Naive thymus-derived CD8-positive, alpha-beta T cell (primary cell): ENCODE results near the gene SHB. TPM values are rescaled to one million over a fixed set of nuclear protein-coding genes. Genes with fewer than 3 reads are reported as not detected.

Experiments
- ATAC-seq, 2 donors: fragments of 150-1000 bp; cut with Tn5 transposase in 1 of 2; sonication (Bioruptor Pico), chemical (Tn5 transposase) in 1 of 2; 1 replicate in 1 of 2; 2 replicates in 1 of 2; pipeline ENCODE4 v1.10.0; 2021; ENCODE audit warnings: mild to moderate bottlenecking in 2 of 2, moderate library complexity in 2 of 2
- POLR2A ChIA-PET: fragments of 350-600 bp; sonication (Branson Sonifier 250); formaldehyde crosslinking; loops from one replicate; lab custom pipeline; 2021; ENCODE audit warnings: antibody characterized with exemption; lab: Charles Lee
- DNase-seq, 10 donors: peaks; one replicate each; pipeline versions ENCODE4 v3.0.0 to v3.0.0-alpha.2; 2020 to 2022
- H3K27ac Mint-ChIP-seq, 10 donors: one replicate each; pipeline ENCODE4 v1.8.0; 2020 to 2022; ENCODE audit warnings: mild to moderate bottlenecking in 10 of 10, mixed read lengths in 10 of 10, moderate library complexity in 4 of 10, inconsistent platforms in 1 of 10
- H3K27me3 Mint-ChIP-seq, 5 donors: one replicate each; pipeline ENCODE4 v1.8.0; 2021 to 2022; ENCODE audit warnings: mixed read lengths in 5 of 5
- H3K36me3 Mint-ChIP-seq, 3 donors: one replicate each; pipeline ENCODE4 v1.8.0; 2020 to 2022; ENCODE audit warnings: mixed read lengths in 3 of 3, mild to moderate bottlenecking in 2 of 3, inconsistent platforms in 1 of 3
- H3K4me1 Mint-ChIP-seq, 4 donors: one replicate each; pipeline ENCODE4 v1.8.0; 2021 to 2022; ENCODE audit warnings: mixed read lengths in 4 of 4
- H3K4me3 Mint-ChIP-seq, 10 donors: one replicate each; pipeline ENCODE4 v1.8.0; 2020 to 2022; ENCODE audit warnings: mild to moderate bottlenecking in 10 of 10, mixed read lengths in 10 of 10, moderate library complexity in 6 of 10, inconsistent platforms in 1 of 10
- H3K9me3 Mint-ChIP-seq, 9 donors: one replicate each; pipeline ENCODE4 v1.8.0; 2020 to 2022; ENCODE audit warnings: mixed read lengths in 9 of 9, mild to moderate bottlenecking in 3 of 9, inconsistent platforms in 1 of 9, moderate library complexity in 1 of 9
- polyA plus RNA-seq, 3 donors: library from polyadenylated mRNA; unstranded; fragments of 300-500 nt; fragmentation: Illumina TruSeq; gene quantifications; one replicate each; pipeline ENCODE4 v1.2.3, GENCODE V29; 2021
- total RNA-seq, 8 experiments: library from RNA in 2 of 8; stranded (reverse) in 2 of 8; gene quantifications; one replicate each; pipeline ENCODE4 v1.2.3 and lab custom pipeline; 2021 to 2026

The SHB gene
- total and polyA plus RNA-seq, 5 experiments from 2014 or later = 0.20 to 1.2 (median 0.54) TPM

- Mint-ChIP-seq H3K36me3 (no peaks in the 10 kb centered on the region), H3K4me3 (no peak overlapping the region), H3K9me3 (no peaks in the 10 kb centered on the region), H3K27me3 (peaks cover 0 to 4% (median 0%) of the 10 kb centered on the region in 5 donors), H3K4me1 (no peaks in the 10 kb centered on the region), H3K27ac (no peak overlapping the region)
- POLR2A ChIA-PET = no interaction called here
- ATAC-seq (no peak), DNase-seq (no peak)
Measured at GRCh38 chr9:38020151-38021076, 48.6 kb downstream of the SHB start.

- H3K27ac Mint-ChIP-seq = no peak overlapping the region
- no peak overlapping the region for H3K4me3 Mint-ChIP-seq
- DNase-seq = no peak
- H3K27me3 Mint-ChIP-seq = peaks cover 0 to 4% (median 0%) of the 10 kb centered on the region in 5 donors
- no peak for ATAC-seq
- POLR2A ChIA-PET = no interaction called here
- no peaks in the 10 kb centered on the region for H3K9me3 Mint-ChIP-seq
- H3K36me3 Mint-ChIP-seq = no peaks in the 10 kb centered on the region
- H3K4me1 Mint-ChIP-seq = no peaks in the 10 kb centered on the region
Measured at GRCh38 chr9:38019731-38020130, 49.3 kb downstream of the SHB start.

GRCh38 chr9:38018958-38019602 lies 49.9 kb downstream of the SHB start:
- no peak overlapping the region for H3K27ac Mint-ChIP-seq
- no peaks in the 10 kb centered on the region for H3K9me3 Mint-ChIP-seq
- H3K36me3 Mint-ChIP-seq = no peaks in the 10 kb centered on the region
- no peak for DNase-seq
- ATAC-seq = no peak
- H3K4me3 Mint-ChIP-seq = no peak overlapping the region
- POLR2A ChIA-PET = no interaction called here
- H3K27me3 Mint-ChIP-seq = peaks cover 0 to 4% (median 0%) of the 10 kb centered on the region in 5 donors
- H3K4me1 Mint-ChIP-seq = no peaks in the 10 kb centered on the region

- POLR2A ChIA-PET = no interaction called here
Measured at GRCh38 chr9:38018241-38018957, 50.6 kb downstream of the SHB start.

GRCh38 chr9:38017885-38018186 lies 51.2 kb downstream of the SHB start:
- H3K4me3 Mint-ChIP-seq = no peak overlapping the region
- DNase-seq (no peak), ATAC-seq (no peak)
- H3K27ac Mint-ChIP-seq = no peak overlapping the region
- POLR2A ChIA-PET = no interaction called here
- peaks cover 0 to 4% (median 0%) of the 10 kb centered on the region in 5 donors for H3K27me3 Mint-ChIP-seq
- H3K9me3 Mint-ChIP-seq = no peaks in the 10 kb centered on the region
- no peaks in the 10 kb centered on the region for H3K36me3 Mint-ChIP-seq
- H3K4me1 Mint-ChIP-seq = no peaks in the 10 kb centered on the region

More at GRCh38 chr9:38018241-38018957, 50.6 kb downstream of the SHB start:
- Mint-ChIP-seq H3K27me3 (peaks cover 0 to 4% (median 0%) of the 10 kb centered on the region in 5 donors), H3K36me3 (no peaks in the 10 kb centered on the region), H3K4me1 (no peaks in the 10 kb centered on the region), H3K27ac (no peak overlapping the region), H3K9me3 (no peaks in the 10 kb centered on the region), H3K4me3 (no peak overlapping the region)
- DNase-seq = no peak
- no peak for ATAC-seq

- DNase-seq (no peak), ATAC-seq (no peak)
- no peaks in the 10 kb centered on the region for H3K9me3 Mint-ChIP-seq
- no peak overlapping the region for H3K27ac Mint-ChIP-seq
- no peak overlapping the region for H3K4me3 Mint-ChIP-seq
- peaks cover 0 to 4% (median 0%) of the 10 kb centered on the region in 5 donors for H3K27me3 Mint-ChIP-seq
- no peaks in the 10 kb centered on the region for H3K4me1 Mint-ChIP-seq
- no peaks in the 10 kb centered on the region for H3K36me3 Mint-ChIP-seq
- POLR2A ChIA-PET = no interaction called here
Measured at GRCh38 chr9:38017149-38017884, 51.7 kb downstream of the SHB start.

GRCh38 chr9:38016375-38017135 lies 52.5 kb downstream of the SHB start:
- H3K4me1 Mint-ChIP-seq = no peaks in the 10 kb centered on the region
- POLR2A ChIA-PET = no interaction called here
- H3K27ac Mint-ChIP-seq = no peak overlapping the region
- DNase-seq (no peak), ATAC-seq (no peak)
- peaks cover 0 to 4% (median 0%) of the 10 kb centered on the region in 5 donors for H3K27me3 Mint-ChIP-seq
- H3K9me3 Mint-ChIP-seq = no peaks in the 10 kb centered on the region
- no peaks in the 10 kb centered on the region for H3K36me3 Mint-ChIP-seq
- H3K4me3 Mint-ChIP-seq = no peak overlapping the region

GRCh38 chr9:38015906-38016305 lies 53.1 kb downstream of the SHB start:
- POLR2A ChIA-PET = no interaction called here
- Mint-ChIP-seq H3K4me3 (no peak overlapping the region), H3K9me3 (no peaks in the 10 kb centered on the region), H3K4me1 (no peaks in the 10 kb centered on the region), H3K27me3 (peaks cover 0 to 4% (median 0%) of the 10 kb centered on the region in 5 donors), H3K27ac (peak overlapping the region in 1 of 10 donors; percentile 13), H3K36me3 (no peaks in the 10 kb centered on the region)
- ATAC-seq = no peak
- DNase-seq = no peak

GRCh38 chr9:38015266-38015665 lies 53.8 kb downstream of the SHB start:
- no peak overlapping the region for H3K27ac Mint-ChIP-seq
- ATAC-seq (no peak), DNase-seq (no peak)
- H3K4me1 Mint-ChIP-seq = no peaks in the 10 kb centered on the region
- H3K4me3 Mint-ChIP-seq = no peak overlapping the region
- POLR2A ChIA-PET = no interaction called here
- H3K9me3 Mint-ChIP-seq = no peaks in the 10 kb centered on the region
- no peaks in the 10 kb centered on the region for H3K36me3 Mint-ChIP-seq
- H3K27me3 Mint-ChIP-seq = peaks cover 0 to 4% (median 0%) of the 10 kb centered on the region in 5 donors

GRCh38 chr9:38012767-38013450 lies 56.1 kb downstream of the SHB start:
- peaks cover 8 to 13% (median 11%) of the 10 kb centered on the region in 4 donors for H3K4me1 Mint-ChIP-seq
- no peaks in the 10 kb centered on the region for H3K9me3 Mint-ChIP-seq
- no peak overlapping the region for H3K27ac Mint-ChIP-seq
- DNase-seq = no peak
- POLR2A ChIA-PET = no interaction called here
- no peak for ATAC-seq
- H3K4me3 Mint-ChIP-seq = no peak overlapping the region
- peaks cover 0 to 4% (median 0%) of the 10 kb centered on the region in 5 donors for H3K27me3 Mint-ChIP-seq
- H3K36me3 Mint-ChIP-seq = no peaks in the 10 kb centered on the region

- Mint-ChIP-seq H3K4me3 (no peak overlapping the region), H3K9me3 (no peaks in the 10 kb centered on the region), H3K27me3 (peaks cover 0 to 3% (median 0%) of the 10 kb centered on the region in 5 donors), H3K4me1 (peaks cover 9 to 18% (median 16%) of the 10 kb centered on the region in 4 donors), H3K36me3 (no peaks in the 10 kb centered on the region), H3K27ac (no peak overlapping the region)
- ATAC-seq (no peak), DNase-seq (no peak)
- POLR2A ChIA-PET = no interaction called here
Measured at GRCh38 chr9:38011991-38012390, 57.0 kb downstream of the SHB start.
